AG20443 (cell line): ENCODE data around the gene NTM.
A peak's percentile ranks its signal among the peaks of the same experiment; 100 is the strongest.

Experiments used
- DNase-seq: peaks from one replicate; pipeline ENCODE4 v3.0.0; 2012; ENCODE audit warnings: low spot score, mixed read lengths

Gene NTM

DNA sequence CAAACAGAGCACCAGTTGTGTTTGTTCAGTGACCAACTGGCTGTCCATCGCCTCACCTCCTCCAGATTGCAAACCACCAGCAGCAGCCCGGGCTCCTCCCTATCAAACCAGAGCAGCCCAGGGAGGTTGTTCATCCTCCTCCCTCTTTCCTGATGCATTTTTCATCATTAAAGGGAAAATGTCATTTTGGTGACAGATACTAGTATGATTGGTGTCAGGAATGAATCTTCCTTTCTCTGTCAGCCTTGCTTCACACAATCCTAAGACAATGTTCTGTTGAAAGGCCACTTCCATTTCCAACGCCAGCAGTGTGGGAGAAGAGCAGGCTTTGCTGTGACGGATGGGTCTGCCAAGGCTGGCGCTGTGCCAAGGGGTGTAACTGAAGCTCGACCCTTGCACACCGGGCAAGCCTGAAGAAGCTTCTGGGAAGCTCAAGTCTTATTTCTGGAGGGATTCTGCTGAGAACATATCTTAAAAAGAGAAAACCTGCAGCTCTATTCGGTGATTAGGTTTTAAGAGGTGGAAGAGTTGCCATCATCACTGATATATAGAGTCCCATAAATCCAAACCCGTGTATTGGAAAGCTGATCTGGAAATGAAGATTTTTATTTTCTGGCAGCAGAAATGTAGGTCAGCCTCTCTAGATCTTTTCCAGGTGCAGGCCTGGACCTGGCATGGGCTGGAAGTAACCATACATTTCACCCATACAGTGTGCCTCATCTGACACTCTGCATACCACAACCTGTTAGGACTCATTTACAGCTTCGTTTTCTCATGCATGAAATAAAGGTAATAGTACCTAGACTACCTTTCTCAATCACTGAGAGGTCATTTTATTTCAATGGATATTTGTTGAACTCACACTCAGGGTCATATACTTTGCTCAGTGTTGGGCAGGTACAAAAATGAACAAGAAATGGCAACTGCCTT lies 524.5 kb downstream of the NTM start:
- no peak for DNase-seq

DNA sequence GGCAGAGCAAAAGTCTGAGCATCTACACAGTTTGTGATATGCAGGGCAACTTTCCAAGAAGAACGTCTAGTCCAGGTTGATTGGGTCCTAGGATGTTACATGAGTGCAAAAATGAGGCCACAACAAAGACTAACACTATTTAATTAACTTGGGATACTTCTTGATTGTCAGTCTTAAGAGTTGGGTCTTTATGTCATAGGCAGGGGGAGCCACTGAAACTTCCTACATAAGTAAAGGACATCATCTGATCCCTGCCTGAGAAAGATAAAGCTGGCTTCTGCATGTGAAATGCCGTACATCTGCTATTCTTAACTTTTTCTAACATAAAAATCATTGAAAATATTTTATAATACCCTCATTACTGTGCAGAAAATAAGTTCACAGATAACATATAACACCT lies 525.5 kb downstream of the NTM start:
- no peak for DNase-seq

DNA sequence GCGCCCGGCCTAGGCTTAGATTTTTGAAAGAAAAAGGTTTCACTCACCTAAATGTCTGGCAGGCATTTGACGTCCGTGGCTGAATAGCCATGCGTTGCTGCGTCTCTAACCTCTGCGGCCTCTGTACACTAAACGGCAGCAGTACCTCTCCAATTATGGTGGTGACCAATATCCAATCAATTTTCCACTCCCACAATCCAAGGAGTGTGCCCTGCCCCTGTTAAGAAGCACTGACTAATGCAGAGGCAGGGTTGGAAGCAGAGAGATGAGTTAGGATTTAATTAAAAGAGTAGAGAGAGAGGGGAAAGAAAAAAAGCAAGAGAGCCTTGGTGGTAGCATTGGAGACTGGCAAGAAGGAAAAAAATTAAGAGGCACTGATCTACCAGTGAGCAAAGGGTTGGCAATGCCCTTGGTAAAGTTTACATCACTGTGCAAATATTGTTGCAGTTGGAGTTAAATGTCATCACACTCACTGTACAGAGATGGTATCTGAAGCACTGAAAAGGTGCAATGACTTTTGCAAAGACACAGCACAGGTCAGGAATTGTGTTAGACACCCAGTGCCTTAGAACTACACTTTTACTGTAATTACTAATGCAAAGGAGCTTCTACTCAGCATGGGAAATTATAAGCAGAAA lies 526.7 kb downstream of the NTM start:
- DNase-seq = no peak

GRCh38 chr11:131897956-131898355 lies 527.5 kb downstream of the NTM start:
- DNase-seq = no peak

DNA sequence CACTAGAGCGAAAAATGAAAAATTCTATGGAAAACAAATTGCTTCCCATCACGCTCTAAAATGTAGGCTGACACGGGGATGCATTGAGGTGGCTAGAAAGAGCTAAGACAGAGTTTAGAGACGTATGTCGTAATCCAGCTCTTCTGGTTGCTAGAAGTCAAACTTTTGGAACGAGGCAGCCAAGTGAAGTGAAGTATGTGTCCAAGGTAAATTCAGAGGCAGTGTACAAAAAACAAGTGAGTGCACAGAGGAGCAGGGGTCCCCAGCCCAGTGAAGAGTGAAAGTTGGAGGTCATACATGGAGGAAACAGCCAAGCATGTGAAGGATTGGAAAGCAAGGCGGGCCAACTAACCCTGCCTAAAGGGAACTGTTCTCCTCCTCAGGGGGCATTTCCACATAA lies 528.5 kb downstream of the NTM start:
- DNase-seq = no peak

DNA sequence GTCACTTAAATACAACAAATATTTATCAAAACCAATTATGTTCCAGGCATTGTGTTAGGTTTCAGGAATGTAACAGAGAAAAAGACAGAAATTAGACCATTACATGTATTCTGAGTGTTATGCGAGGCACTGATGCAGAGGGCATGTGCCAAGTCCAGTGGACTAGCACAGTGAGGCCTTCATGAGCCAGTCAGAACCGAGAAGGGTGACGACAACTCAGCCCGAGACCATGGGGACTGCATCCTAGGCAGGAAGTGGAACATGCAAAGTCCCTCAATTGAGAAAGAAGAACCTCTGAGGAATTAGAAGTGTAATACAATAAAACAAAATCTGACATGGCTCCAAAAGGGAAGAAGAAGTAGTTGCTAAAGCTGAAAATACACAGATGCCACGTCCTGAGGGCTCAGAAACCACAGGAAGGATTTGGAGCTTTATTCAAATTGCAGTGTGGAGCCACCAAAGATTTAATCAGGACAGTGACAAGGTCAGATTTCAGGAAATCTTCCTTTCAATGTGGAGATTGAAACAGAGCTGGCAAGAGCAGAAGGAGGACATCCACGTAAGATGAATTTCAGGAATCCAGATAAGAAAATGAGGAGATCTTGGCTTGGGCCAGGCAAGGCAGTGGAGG lies 529.6 kb downstream of the NTM start:
- peak; percentile 33 for DNase-seq

GRCh38 chr11:131902421-131902820 lies 532.0 kb downstream of the NTM start:
- DNase-seq = no peak

GRCh38 chr11:131903074-131903473 lies 532.7 kb downstream of the NTM start:
- DNase-seq = no peak

DNA sequence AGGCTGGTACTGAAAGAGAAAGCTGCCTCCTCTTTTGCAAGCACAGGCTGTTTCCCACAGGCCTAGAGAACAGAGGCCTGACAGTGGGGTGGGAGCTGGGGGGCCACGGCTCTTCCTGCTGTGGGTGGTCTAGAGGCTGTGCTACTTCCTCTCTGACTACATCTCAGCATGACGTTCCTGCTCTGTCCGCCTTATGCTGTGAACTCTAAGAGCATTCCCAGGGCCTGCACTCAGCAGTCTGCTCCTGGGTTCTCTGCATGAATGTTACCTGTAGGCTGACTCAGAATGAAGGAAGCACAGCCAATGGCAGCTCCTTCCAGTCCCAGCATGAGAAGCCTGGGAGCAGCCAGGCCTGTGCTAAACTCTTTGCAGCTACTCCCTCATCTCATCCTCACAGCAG lies 534.3 kb downstream of the NTM start:
- DNase-seq = no peak

DNA sequence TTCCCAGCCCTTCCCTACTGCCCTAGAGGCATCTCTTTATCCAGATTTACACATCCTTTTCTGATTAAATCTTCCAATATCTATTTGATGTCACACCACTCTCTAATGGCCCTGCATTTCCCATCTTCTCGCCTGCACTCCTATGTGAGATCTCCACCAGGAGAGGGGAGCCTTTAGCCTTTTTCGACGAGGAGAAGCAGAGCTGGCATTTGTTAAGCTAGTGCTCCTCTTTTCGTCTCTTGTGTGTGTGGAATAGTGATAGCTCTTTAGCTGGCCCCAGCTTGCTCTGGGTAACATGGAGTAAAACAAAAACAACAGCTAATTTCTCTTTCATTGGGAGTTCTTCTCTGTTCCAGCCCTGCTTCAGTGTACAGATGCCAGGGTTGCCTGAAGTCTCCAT lies 536.5 kb downstream of the NTM start:
- no peak for DNase-seq

DNA sequence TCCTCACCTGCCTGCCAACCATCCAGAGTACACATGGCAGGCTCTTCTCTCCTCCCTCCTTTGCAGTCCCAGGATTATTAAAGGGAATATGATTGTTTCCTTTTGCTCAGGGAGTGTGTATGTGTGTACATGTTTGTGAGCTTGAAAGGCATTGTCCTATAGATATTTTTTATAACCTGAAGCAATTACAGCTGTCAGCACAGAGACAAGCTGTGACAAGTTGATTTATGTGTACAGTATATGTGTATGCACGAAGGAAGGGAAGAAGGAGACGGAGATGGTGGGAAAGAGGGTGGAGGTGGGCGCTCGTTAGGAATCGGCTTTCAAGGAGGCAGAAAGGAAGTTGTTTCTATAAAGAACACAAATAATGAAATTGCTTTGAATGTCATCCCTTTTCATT lies 537.0 kb downstream of the NTM start:
- DNase-seq = no peak

DNA sequence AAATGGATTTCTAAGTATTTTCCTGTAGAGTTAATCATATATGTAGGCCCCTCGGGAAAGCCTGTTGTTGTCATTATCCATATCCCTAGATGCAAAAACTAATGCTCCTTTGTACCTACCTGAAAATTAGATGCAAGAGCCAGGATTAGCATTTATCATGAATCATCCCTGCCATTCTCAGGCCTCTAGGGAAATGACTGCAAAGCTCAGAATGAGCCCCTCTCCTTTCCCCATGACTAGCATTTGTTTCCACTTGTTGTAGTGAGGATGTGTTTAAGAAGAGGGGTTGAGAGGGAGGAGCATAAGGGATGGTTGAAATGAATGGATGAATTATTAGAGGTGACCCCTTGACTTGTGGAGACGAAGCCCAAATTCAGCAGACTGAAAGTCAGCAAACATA lies 537.9 kb downstream of the NTM start:
- no peak for DNase-seq

GRCh38 chr11:131909426-131910177 lies 539.2 kb downstream of the NTM start:
- no peak for DNase-seq

- no peak for DNase-seq
Observed at GRCh38 chr11:131910178-131910522, 539.7 kb downstream of the NTM start.

DNA sequence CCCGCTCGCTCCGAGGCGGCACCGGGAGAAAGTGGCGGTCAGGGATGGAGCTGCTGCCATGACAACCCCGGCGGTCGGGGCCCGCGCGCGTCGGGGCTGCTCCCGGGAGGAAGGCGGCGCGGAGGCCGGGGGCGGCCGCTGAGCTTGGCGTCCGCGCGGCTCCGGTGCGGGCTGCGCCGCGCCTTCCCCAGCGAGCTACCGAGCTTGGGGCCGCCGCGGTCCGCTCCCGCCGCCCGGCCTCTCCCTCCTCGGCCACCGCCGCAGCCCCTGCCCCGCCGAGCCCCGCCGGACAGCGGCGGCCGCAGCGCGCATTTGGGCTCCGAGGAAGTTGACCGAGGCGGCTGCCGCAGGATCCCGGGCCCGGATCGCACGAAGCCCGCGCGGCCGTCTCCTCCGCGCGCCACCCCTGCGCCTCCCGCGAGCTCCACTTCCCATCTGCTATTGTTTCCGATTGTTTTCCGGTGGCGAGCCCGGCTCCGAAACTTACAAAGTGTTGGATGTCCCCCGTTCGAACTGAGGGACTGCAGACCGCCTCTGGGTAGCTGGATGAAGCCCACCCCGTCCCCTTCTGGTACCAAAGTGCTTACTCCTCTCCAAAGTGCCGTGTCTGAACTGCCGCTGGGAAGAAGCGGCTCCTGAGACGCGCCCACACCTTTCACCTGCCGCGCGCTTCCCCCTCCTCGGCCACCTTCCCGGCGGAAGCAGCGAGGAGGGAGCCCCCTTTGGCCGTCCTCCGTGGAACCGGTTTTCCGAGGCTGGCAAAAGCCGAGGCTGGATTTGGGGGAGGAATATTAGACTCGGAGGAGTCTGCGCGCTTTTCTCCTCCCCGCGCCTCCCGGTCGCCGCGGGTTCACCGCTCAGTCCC lies 540.3 kb downstream of the NTM start:
- DNase-seq = peak; percentile 68

DNA sequence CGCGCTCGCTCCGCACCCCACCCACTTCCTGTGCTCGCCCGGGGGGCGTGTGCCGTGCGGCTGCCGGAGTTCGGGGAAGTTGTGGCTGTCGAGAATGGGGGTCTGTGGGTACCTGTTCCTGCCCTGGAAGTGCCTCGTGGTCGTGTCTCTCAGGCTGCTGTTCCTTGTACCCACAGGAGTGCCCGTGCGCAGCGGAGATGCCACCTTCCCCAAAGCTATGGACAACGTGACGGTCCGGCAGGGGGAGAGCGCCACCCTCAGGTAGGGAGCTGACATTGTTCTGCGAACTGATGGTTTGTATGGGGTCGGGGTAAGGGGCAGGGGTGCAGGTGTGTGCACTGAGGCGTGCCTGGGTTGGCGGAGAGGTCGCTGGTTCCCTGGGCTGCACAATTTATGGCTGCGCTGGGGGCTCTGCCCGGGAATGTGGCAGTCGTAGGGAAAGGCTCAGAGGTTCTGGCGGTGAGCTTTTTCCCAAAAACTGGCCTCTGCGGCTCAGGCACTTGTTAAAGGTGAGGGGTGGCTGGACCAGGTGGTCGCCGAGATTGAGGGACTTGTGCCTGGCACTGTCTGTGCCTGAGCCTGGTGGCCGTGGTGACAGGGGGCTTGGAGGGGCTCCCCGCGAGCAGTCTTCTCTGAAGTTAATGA lies 541.1 kb downstream of the NTM start:
- DNase-seq = peak; percentile 32

DNA sequence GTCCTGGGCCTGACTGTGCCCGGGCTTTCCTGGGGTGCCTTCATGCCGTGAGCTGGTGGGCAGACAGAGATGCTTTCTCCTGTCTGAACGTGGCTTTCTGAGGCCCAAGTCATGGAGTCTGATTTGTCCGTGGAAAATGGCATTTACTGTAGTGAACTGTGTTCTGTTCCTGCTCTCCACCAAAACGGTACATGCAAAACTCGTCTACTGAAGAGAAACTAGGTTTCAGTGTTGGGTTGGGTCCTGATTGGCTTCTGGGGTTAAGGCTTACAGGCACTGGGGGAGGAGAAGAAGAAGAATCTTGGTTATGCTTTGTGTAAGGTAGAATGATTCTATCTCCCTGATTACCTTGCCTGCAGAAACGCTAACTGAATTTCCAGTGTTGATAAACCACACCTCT lies 541.7 kb downstream of the NTM start:
- no peak for DNase-seq

DNA sequence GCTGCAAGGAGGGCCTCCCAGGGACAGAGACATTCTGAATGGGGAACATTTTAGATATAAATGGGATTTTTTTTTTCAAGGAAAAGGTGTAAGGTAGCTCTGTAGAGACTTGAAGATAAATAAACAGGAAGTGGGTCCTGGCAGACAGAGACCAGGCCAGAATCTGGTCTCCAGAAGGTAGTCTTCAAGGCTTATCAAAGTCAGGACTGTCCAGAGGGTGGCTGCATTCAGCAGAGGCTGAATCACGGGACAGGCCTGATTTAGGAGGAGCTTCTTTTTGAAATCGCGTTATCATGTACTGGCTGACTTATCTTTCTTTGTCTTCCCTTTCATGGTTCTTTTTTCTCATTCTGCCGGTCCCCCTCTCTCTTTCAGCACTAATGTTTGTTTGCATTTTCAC lies 542.9 kb downstream of the NTM start:
- no peak for DNase-seq

DNA sequence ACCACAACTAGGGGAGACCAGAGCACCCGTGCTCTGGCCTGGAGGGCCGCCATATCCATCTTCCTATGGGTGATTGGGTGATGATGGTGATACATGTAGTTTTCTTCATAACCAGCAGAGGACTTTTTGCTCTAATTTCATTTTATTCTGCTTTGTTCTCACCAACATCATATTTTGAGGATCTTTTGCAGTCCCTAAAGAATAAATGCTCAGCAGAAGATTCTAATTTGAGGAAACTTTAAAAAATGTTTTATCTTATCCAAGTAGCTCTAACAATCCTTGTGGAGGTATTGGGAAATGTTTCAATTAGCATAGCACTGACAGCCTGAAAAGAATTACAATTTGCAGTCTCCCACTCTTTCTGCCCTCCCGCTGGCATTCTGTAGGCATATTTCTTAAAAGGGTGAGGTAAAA lies 544.0 kb downstream of the NTM start:
- peak; percentile 49 for DNase-seq

DNA sequence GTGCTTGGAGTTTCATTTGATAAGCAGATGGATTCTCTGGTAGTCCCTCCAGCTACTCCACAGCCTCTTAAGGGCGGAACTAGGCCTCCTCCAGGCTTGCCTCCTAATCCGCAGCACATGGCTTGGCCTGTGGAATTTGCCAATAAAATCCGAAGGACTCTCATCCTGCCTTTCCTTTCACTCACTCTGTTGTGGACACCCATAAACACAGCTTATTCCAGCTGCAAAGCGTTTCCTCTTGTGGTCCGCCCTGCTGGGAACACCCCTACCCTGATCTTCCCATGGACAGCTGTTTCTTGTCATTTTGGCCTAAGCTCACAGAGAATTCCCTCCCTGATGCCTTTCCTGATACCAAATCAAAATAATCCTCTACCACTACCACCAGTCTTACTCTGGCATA lies 546.2 kb downstream of the NTM start:
- no peak for DNase-seq
